GM19240 (cell line): ENCODE results near the gene SELENOP.
"Not testable (repeated sequence)": the region's sequence is repeated elsewhere in the genome, so short reads cannot be mapped to it uniquely, and the experiment has no call there.

Experiments used
- DNase-seq: peaks from one replicate; pipeline ENCODE4 v3.0.0; 2011; ENCODE audit warnings: low spot score; ENCODE audit not compliant: insufficient read length

SELENOP gene, protein sequence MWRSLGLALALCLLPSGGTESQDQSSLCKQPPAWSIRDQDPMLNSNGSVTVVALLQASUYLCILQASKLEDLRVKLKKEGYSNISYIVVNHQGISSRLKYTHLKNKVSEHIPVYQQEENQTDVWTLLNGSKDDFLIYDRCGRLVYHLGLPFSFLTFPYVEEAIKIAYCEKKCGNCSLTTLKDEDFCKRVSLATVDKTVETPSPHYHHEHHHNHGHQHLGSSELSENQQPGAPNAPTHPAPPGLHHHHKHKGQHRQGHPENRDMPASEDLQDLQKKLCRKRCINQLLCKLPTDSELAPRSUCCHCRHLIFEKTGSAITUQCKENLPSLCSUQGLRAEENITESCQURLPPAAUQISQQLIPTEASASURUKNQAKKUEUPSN

DNA sequence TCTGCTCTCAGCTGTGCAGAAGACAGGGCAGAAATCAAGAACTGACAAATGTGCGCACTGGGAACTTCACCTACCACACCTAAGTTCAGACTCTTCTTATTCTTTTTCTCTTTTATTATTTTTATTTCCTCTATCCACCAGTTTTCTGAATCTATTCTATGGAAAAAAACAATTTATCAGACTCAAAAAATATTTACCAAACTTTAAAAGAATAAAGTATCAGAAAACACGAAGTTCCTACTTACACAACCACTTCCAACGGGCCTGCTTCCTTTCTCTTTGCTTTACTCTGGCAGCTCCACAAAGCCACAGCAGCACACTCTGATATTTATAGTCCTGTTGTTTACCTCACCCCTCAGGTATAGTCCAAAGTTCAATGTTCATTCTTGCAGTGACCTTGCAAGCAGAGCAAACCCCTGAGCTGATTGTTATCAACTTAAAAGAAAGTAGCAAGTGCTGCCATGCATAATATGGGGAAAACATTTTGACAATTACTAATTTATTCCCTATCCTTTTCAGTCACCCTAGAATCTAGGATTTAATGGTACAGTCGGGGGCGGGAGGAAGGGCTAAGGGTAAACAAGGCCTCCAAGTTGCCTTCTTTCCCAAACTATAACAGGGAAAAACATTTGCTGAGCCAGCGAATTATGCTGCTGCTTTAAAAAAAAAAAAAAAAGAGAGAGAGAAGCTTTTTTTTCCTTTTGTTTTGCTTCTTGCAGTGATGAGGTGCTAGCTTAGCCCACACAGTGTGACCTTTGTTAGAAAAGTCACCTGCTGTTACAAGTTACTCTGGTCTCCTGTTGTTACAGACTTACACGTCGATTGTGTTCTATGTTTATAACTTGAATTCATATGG lies at the start of gene SELENOP:
SELENOP (minus strand) TSS at position 302 of the 856 bp plus-strand sequence. CDS start 3,539 bp downstream, outside the sequence.
- no peak for DNase-seq

DNA sequence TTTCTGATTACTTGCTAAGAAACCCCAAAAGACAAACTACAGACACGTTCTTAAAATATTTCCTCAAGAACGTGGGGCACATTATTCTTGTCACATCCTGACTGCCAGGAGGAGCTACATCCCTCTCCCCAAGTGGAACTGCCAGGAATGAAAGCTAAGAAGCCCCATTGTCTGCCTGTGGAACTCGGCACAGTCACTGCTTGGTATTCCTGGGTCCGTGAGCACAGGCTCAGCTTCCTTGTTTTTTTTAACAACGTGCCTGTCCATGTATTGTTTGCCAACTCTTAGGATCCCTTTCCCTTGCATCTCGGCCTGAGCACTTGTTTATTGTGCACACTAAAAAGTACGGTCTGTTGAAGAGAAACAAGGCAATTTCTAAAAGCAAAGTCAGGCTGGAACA lies 47.0 kb upstream of the SELENOP start:
- no peak for DNase-seq

DNA sequence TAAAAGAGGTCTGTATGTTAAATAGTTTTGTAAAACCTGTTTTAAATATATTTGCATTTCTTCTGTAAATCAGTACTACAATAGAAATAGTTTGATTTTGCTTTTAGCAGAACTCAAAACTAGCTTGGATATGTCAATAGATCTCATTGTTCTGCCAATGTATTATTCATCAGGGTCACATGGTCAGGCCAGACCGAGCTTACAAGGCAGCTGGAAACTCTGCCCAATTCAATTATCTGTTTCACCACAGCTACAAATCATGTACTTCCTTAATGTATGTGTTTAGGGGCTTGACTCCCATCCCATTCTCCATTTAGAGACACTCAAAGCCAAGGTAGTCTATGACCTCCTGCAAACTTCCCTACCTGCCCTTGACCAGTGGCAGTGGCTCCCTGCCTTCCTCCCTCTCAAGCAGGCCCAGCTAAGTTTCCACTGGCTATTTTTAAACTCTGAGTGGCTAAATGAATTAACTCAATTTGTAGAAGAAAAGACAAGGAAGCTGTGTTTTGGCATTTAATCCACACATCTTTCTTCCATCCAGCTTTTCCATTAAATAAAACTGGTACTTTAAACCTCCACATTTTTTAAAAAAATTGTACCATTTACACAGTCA lies 46.4 kb upstream of the SELENOP start:
- DNase-seq: no peak

DNA sequence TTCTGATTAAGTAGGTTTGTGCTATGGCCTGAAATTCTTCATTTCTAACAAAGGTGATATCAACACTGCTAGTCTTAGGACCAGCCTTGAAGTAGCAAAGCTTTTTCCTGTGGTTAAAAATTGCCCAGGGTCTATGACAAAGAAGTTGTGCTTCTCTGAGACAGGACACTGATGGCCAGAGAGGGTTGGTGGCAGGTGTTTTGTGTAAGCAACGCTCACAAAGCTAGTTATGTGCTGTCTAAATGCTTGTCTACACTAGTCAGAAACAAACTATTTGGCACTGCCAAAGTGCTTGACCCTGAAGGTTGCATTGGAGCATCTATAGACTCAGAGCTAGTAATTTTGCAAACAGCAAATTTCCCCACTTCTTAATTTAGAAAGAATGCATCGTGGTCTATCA lies 44.1 kb upstream of the SELENOP start:
- no peak for DNase-seq

DNA sequence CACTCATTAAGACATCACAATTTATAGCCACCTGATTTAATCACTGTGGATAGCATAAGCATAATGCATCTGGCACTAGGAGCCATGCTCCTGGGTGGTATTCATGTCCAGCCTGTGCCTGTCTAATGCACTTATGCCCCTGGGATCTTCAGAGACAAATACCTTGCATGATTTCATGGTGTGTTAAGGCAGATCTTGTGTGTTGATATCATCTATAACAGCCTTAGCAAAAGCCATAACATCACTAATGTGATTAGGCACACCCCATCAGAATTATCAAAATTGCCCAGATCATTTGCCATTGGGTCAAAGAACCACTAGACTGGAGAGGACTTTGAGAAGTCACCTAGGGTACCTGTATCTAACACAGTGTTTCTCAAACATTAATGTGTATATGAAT lies 43.7 kb upstream of the SELENOP start:
- no peak for DNase-seq

DNA sequence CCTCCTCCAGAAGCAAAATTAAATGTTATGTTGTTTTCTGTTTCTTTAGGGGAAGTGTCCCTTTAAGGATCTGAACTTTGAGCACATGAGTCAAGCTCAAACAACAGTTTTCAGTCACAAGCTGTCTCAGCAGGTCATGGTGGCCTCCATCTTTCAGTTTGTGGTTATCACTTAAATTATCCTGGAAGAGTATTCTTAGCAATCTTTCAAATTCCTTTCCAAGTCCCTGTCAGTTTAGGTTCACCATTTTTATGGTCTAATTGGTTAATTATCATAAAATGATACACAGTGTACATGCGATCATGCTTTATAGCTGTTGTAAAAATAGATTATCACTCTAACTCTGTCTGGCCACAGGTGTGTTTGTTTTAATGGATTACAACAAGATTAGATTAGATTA lies 43.1 kb upstream of the SELENOP start:
- no peak for DNase-seq

DNA sequence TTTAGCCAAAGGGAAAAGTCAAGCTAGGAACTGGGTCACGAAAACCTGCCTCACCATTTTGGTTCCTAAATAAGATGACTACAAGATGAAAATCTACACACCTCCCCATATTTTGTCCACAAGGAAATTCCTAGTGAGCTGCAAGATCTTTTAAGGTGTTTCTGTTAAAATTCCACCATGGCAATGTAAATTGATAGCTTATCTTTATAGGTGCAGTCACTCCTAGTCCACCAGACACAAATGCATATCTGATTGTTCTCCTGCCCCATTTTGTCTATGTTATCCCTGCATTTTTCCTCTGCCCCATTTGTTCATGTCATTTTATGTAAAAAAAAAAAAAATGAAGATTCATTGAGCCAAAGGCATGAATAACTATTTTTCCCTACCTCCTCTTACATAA lies 41.1 kb upstream of the SELENOP start:
- no peak for DNase-seq

DNA sequence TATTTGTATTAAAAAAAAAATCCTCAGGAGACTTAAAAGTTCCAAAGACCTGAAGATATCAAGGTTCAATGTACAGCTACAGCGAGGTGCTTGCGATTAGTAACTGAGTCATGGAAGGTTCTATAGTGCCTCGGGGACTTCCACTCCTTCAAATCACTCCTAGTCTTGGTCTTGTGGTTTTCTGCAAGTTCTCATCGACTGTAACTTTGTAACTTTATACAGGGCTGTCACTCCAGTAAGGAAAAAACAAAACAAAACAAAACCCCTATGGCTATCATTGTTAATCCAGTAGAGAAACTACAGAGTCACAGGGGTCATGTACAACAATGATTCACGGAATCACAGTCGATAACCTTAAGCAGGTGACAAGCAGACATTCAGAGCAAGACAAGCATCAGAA lies 39.8 kb upstream of the SELENOP start:
- DNase-seq: no peak

DNA sequence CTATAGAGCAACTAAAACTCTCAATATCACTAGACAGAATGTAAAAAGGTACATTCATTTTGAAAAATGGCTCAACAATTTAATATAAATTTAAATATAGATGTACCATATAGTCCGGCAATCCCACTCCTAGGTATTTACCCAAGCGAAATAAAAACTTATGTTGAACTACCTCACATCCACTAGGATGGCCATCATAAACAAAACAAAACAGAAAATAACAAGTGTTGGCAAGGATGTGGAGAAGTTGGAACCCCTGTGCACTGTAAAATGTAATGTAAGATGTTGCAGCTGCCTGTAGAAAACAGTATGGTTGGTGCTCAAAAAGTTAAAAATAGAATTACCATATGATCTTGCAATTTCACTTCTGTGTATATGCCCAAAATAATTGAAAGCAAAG lies 36.9 kb upstream of the SELENOP start:
- no peak for DNase-seq

DNA sequence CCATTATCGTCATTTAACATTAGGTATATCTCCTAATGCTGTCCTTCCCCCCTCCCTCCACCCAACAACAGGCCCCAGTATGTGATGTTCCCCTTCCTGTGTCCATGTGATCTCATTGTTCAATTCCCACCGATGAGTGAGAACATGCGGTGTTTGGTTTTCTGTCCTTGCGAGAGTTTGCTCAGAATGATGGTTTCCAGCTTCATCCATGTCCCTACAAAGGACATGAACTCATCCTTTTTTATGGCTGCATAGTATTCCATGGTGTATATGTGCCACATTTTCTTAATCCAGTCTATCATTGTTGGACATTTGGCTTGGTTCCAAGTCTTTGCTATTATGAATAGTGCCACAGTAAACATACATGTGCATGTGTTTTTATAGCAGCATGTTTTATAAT lies 32.7 kb upstream of the SELENOP start:
- not testable (repeated sequence) for DNase-seq

DNA sequence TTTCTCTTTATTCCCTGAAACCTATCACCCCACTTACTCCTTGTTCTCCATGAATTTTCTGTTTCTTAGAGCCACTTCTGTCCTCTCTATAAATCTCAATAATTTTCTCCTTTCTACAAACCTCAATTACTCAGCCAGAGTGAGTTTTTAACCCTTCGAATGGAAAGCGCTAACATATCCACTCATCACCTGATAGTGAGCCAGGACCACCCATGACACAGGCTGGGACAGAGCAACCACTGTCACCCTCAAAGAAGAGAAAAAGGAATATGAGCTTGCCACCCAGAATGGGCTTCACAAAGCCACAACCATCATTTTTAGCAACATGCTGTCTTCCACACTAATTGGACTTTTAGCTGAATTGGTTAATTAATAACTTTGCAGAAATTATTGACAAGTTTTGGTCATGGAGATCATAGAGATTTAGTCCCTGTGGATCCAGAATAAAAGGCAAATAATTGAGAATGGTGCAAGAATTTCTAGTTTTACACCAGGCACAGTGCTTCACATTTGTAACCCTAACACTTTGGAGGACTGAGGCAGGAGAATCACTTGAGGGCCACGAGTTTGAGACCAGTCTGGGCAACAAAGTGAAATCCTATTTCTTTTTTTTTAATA lies 32.1 kb upstream of the SELENOP start:
- no peak for DNase-seq

DNA sequence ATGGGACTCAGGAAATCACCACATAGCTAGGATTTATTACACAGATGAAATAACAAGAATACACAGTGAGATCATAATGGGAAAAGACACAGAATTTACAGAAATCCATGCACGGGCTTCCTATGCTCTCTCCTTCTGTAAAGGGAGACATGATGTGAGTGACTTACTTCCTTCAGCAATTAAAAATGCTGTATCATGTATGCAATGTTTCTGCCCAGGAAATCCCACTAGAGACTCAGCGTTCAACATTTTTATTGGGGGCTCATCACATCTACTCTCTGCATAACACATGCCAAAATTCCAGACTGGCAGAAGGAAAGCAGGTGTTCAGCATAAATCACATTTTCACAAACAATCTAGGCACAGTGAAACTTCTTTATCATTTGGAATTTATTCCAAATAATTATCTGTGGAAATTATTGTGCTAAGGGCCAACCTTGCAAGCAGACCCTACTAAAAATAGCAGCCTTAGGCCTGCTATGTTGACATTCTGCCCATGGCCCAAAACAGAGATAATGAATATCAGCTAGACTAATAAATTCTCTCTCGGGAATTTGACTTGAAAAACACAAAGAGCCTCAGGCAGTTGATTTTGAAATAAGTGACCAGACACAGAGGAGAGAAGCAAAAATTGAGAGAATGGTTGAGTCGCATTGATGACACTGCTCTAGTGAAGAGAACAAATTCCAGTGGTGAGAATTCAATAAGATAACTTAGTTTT lies 31.4 kb upstream of the SELENOP start:
- DNase-seq: no peak

DNA sequence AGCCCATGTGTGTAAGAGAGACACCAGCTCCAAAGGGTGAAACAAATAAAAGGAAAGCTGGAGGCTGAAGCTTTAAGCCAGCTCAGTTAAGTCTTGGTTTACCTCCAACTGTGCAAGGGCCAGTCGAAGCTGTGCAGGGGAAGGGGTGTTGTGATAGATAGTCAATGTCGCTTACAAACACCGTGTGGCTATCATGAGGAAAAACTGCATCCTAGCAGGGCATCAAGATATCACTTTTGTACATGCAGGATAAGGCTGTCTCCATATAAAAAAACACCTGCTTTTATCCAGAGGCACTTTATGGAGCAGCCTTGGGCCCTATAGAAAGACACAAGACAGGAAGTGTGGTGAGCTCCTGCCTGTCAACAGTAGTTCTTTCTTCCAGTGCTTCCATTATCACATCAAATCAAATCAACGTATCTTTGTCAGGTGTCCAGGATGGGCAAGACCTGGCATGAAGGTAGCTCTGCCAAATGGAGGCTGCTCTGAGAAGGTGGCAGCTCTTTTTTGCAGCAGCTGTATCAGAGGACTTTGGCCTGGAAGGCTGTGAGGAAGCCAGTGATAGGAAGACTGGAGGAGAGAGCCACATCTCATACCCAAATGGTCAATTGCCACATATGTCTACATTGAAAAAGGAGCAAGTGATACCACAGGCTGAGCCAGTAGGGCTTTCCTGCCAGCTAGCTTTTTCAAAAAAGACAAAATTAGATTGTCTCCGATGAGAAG lies 29.3 kb upstream of the SELENOP start:
- DNase-seq: no peak

DNA sequence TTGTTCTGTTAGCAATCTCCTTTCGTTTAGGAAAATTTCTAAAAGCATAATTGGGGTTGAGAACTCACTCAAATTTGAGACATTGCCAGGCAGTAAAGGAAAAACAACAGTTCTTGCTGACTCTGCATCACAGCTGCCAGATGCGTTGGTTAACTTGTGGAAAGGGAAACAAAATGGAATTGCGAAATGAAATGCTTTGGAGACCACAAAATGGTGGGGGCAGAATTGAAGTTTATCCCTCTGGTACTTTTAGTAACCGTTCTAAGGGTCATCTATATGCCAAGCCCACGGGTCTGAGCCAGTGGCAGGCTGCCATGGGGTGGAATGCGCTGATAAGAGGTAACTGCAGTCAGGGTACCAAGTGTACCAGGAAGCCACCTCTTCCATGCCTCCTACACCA lies 28.6 kb upstream of the SELENOP start:
- no peak for DNase-seq

DNA sequence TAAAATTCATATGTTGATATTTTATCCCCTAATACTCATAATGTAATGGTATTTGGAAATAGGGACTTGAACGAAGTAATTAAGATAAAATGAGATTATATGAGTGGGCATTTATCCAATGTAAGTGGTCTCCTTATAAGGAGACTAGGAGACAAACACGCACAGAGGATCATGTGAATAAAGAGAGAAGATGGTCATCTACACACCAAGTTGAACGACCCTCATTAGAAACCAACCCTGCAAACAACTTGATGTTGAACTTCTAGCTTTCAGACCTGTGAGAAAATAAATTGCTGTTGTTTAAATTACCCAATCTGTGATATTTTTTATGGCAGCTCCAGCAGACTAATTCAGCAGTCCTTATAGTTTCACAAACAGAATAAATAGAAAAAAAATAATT lies 27.5 kb upstream of the SELENOP start:
- DNase-seq: no peak

DNA sequence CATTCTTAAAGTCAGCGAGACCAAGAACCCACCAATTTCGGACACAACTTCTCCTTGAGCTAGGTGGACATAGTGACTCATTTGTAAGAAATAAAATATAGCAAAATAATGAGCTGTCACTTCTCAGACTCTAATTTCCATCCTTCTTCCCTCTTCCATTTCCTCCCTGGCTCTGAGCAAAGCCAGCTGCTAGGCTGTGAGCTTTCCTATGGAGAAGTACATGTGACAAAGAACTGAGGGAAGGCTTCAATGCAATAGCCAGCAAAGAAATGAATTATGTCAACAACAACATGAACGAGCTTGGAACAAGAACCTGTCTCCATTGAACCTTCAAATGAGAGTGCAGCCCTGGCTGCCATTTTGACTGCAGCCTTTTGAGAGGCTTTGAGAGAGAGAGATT lies 25.9 kb upstream of the SELENOP start:
- no peak for DNase-seq

DNA sequence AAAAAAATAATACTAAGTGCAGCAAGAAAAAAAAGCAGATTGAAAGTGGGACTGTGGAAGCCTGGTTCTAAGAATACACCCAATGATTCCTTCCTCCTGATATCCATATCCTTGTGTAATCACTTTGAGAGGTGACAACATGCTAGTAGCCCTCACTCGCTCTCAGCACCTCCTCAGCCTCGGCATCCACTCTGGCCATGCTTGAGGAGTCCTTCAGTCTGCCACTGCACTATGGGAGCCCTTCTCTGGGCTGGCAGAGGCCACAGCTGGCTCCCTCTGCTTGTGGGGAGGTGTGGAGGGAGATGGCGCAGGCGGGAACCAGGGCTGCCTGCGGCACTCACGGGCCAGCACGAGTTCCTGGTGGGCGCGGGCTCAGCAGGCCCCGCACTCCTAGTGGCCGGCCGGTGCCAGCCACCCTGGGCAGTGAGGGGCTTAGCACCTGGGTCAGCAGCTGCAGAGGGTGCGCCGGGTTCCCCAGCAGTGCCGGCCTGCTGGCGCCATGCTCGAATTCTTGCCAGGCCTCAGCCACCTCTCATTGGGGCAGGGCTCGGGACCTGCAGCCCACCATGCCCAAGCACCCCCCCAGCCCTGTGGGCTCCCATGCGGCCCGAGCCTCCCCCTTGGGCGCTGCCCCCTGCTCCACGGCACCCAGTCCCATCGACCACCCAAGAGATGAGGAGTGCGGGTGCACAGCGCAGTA lies 24.5 kb upstream of the SELENOP start:
- no peak for DNase-seq

DNA sequence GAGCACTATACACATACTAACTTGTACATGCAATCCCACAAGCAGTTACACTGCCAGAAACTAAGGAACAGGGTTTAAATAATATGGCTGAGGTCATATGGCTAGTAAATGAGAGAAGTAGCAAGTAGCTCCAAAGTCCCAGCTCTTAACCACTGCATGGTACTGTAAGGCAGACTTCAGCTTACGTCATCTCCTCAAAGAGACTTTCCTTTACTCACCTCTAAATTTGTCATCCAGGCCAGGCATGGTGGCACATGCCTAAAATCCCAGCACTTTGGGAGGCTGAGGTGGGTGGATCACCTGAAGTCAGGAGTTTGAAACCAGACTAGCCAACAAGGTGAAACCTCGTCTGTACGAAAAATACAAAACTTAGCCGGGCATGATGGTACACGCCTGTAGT lies 20.4 kb upstream of the SELENOP start:
- no peak for DNase-seq

DNA sequence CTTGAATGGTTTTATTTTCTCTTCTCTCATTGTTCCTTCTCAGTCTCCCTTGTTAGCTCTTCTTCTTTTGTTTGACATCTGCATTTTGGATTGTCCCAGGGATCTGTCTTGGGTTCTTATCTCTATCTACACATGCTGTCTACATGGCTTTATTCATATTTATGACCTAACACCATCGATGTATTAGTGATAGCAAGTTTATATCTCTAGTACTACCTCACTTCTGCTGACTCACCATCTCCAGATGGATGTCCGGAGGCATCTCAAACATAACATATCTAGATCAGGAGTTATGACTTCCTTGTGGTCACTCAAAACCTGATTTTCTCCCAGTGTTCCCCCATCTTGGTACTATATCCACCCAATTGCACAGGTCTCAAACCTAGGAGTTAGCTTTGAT lies 19.2 kb upstream of the SELENOP start:
- DNase-seq: no peak

DNA sequence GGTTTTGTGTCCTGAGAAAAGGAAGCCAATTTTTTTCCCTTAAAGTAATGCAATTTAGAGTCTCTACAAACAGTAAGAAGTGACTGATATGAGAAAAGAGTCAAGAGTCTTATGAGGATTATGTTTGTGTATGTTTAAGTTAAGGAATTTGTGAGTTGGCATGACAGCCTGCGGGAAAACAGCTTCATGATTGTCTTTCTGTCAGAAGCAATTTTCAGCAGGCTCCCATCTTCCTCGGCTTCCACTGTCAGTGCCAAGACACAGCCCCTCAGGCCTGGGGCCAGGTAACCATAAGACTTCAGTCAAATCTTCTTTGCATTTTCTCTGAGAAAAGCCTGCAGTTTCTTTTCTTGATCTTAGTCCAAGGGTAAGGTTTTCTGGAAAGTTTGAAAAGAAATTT lies 17.0 kb upstream of the SELENOP start:
- no peak for DNase-seq
